HepG2 (cell line): Measurements from ENCODE around the gene POU6F2. TPM values are rescaled to one million over a fixed set of nuclear protein-coding genes. Genes with fewer than 3 reads are reported as not detected.

ENCODE experiments used
- ATAC-seq: fragments of 200-7000 bp; cut with Tn5 transposase; 3 replicates; pipeline ENCODE4 v1.9.1; 2020; ENCODE audit warnings: mild to moderate bottlenecking, moderate library complexity
- BruUV-seq: library from RNA; stranded (reverse); fragments of 400-500 nt; replicated peaks from 2 replicates; lab custom pipeline; 2021; lab: Mats Ljungman, UMichigan
- CTCF ChIA-PET: fragments of 300-600 bp; formaldehyde crosslinking; extraction: SDS; loops from one replicate; lab custom pipeline; 2021; ENCODE audit warnings: low total read pairs, inconsistent platforms, low intra/inter-chr PET ratio; lab: Yijun Ruan, JAX
- POLR2A ChIA-PET: fragments of 350-600 bp; sonication (Branson Sonifier 250); formaldehyde crosslinking; loops from one replicate; lab custom pipeline; 2020; ENCODE audit warnings: antibody characterized with exemption, inconsistent platforms; lab: Yijun Ruan, JAX
- DNase-seq: peaks from one replicate; pipeline ENCODE4 v3.0.0-alpha.2; 2015; ENCODE audit warnings: low spot score
- FAIRE-seq: peaks from 3 replicates; lab custom pipeline; 2011; peaks lifted over from hg19 to GRCh38; lab: Jason Lieb, UNC
- H2AFZ ChIP-seq: one replicate; pipeline ENCODE4 v1.6.1; 2011; ENCODE audit warnings: low read length, inconsistent platforms
- H3K27ac ChIP-seq: fragments of 300-600 bp; 3 replicates; pipeline ENCODE4 v1.8.0; 2011; ENCODE audit warnings: mixed run types, mild to moderate bottlenecking, mixed read lengths, low read length, inconsistent platforms; ENCODE audit not compliant: insufficient read depth; ENCODE audit errors: extremely low read length
- H3K27me3 ChIP-seq, 2 experiments: fragments of 200-600 bp in 1 of 2; 2 replicates in 1 of 2; 3 replicates in 1 of 2; pipeline versions ENCODE4 v1.6.0 to v1.8.0; 2011; ENCODE audit warnings: low read length in 2 of 2, mild to moderate bottlenecking in 2 of 2, moderate library complexity in 2 of 2, inconsistent platforms in 1 of 2; ENCODE audit not compliant: insufficient read depth in 2 of 2, control insufficient read depth in 1 of 2
- H3K36me3 ChIP-seq, 2 experiments: fragments of 200-600 bp in 1 of 2; replicated peaks in 1 of 2; 2 replicates in 1 of 2; 3 replicates in 1 of 2; pipeline versions ENCODE4 v1.5.1 to v1.8.0; 2011; ENCODE audit warnings: low read length in 2 of 2, inconsistent platforms in 1 of 2; ENCODE audit not compliant: insufficient read depth in 2 of 2, control insufficient read depth in 1 of 2
- H3K4me1 ChIP-seq: 2 replicates; pipeline ENCODE4 v1.5.1; 2012; ENCODE audit warnings: low read length, inconsistent platforms; ENCODE audit not compliant: insufficient read depth
- H3K4me2 ChIP-seq: 2 replicates; pipeline ENCODE4 v1.6.0; 2011; ENCODE audit warnings: low read depth, low read length, inconsistent platforms
- H3K4me3 ChIP-seq, 3 experiments: fragments of 200-600 bp in 1 of 3; sonication (generic), shearing (Covaris generic) in 1 of 3; replicated peaks in 1 of 3; 2 replicates each; pipeline ENCODE4 v1.5.1; 2011 to 2016; ENCODE audit warnings: low read length in 3 of 3, inconsistent platforms in 2 of 3, low read depth in 2 of 3, mild to moderate bottlenecking in 2 of 3, control low read depth in 1 of 3, mixed read lengths in 1 of 3; ENCODE audit not compliant: insufficient read depth in 1 of 3
- H3K79me2 ChIP-seq: one replicate; pipeline ENCODE4 v1.6.1; 2011; ENCODE audit warnings: low read length, inconsistent platforms; ENCODE audit not compliant: insufficient read depth
- H3K9ac ChIP-seq: 2 replicates; pipeline ENCODE4 v1.6.0; 2011; ENCODE audit warnings: mild to moderate bottlenecking, low read depth, low read length, inconsistent platforms; ENCODE audit not compliant: insufficient read depth
- H3K9me3 ChIP-seq: 2 replicates; pipeline ENCODE4 v1.5.1; 2012; ENCODE audit warnings: mild to moderate bottlenecking, low read length
- H4K20me1 ChIP-seq: 2 replicates; pipeline ENCODE4 v1.6.0; 2011; ENCODE audit warnings: inconsistent platforms, mild to moderate bottlenecking, low read length, moderate library complexity; ENCODE audit not compliant: insufficient read depth
- BRCA1 ChIP-seq: sonication (generic); formaldehyde crosslinking; IDR thresholded peaks from 2 replicates; pipeline ENCODE4 v1.4.0; 2020; ENCODE audit warnings: missing genetic modification reagents
- CENPBD1 ChIP-seq: sonication (generic); formaldehyde crosslinking; IDR thresholded peaks from 2 replicates; pipeline ENCODE4 v1.8.0; 2022; ENCODE audit warnings: missing genetic modification reagents, low read depth, mild to moderate bottlenecking, borderline replicate concordance
- DR1 ChIP-seq: sonication (generic); formaldehyde crosslinking; IDR thresholded peaks from 2 replicates; pipeline ENCODE4 v1.8.0; 2021; ENCODE audit warnings: mild to moderate bottlenecking, missing genetic modification reagents, inconsistent platforms
- PRDM10 ChIP-seq: sonication (generic); formaldehyde crosslinking; IDR thresholded peaks from 2 replicates; pipeline ENCODE4 v1.4.0; 2020; ENCODE audit warnings: low read depth, missing genetic modification reagents
- PTBP1 ChIP-seq: fragments of 200-400 bp; formaldehyde crosslinking; IDR thresholded peaks from 2 replicates; pipeline ENCODE4 v1.6.1; 2018; ENCODE audit warnings: low read length, low read depth; ENCODE audit not compliant: poor library complexity, severe bottlenecking
- RFX1 ChIP-seq: fragments of 450-650 bp; IDR thresholded peaks from 2 replicates; pipeline ENCODE4 v1.6.1; 2017
- RORA ChIP-seq: sonication (generic); formaldehyde crosslinking; IDR thresholded peaks from 2 replicates; pipeline ENCODE4 v1.5.0; 2020; ENCODE audit warnings: mild to moderate bottlenecking, missing genetic modification reagents, moderate library complexity
- SRSF1 ChIP-seq: fragments of 200-400 bp; formaldehyde crosslinking; optimal IDR thresholded peaks from 2 replicates; pipeline ENCODE3; 2017; ENCODE audit warnings: mild to moderate bottlenecking, low read depth, low read length, moderate library complexity
- SRSF4 ChIP-seq: fragments of 200-400 bp; formaldehyde crosslinking; IDR thresholded peaks from one replicate; pipeline ENCODE4 v1.6.1; 2018; ENCODE audit warnings: mild to moderate bottlenecking, low read depth, low read length, moderate library complexity; ENCODE audit not compliant: poor library complexity, severe bottlenecking
- ZBTB26 ChIP-seq: IDR thresholded peaks from 2 replicates; pipeline ENCODE4 v1.6.1; 2016; ENCODE audit warnings: missing compliant biosample characterization, missing genetic modification reagents, borderline replicate concordance
- ZBTB39 ChIP-seq: sonication (generic); formaldehyde crosslinking; IDR thresholded peaks from 2 replicates; pipeline ENCODE4 v1.5.0; 2020; ENCODE audit warnings: missing genetic modification reagents
- ZFY ChIP-seq: sonication (generic); formaldehyde crosslinking; IDR thresholded peaks from 2 replicates; pipeline ENCODE4 v1.4.0; 2020; ENCODE audit warnings: missing genetic modification reagents
- ZNF33A ChIP-seq: sonication (generic); formaldehyde crosslinking; IDR thresholded peaks from 2 replicates; pipeline ENCODE4 v1.5.1; 2020; ENCODE audit warnings: missing genetic modification reagents, mild to moderate bottlenecking, moderate library complexity, borderline replicate concordance
- ZNF441 ChIP-seq: sonication (generic); formaldehyde crosslinking; IDR thresholded peaks from 2 replicates; pipeline ENCODE4 v1.7.0; 2021; ENCODE audit warnings: missing genetic modification reagents, borderline replicate concordance
- ZNF704 ChIP-seq: sonication (generic); formaldehyde crosslinking; IDR thresholded peaks from 2 replicates; pipeline ENCODE4 v1.8.1; 2023; ENCODE audit warnings: mild to moderate bottlenecking, inconsistent platforms, moderate library complexity, missing genetic modification reagents, borderline replicate concordance
- ZNF839 ChIP-seq: sonication (generic); formaldehyde crosslinking; IDR thresholded peaks from 2 replicates; pipeline ENCODE4 v1.4.0; 2020; ENCODE audit warnings: missing genetic modification reagents, mild to moderate bottlenecking, borderline replicate concordance
- WGBS: methylation state at CpG from one replicate; pipeline ENCODE4 v1.1.6; 2017; ENCODE audit warnings: low lambda C conversion rate; 5-methylcytosine and 5-hydroxymethylcytosine counted together
- in situ Hi-C: cut with HindIII; loops from 2 replicates; pipeline ENCODE4 v1.10.0; 2017; ENCODE audit warnings: low pct_unique_long_range_greater_than_20kb; ENCODE audit not compliant: extremely low pct_ligation_motif_present
- intact Hi-C: fragments of 100-400 bp; cut with micrococcal nuclease; formaldehyde crosslinking; loops from one replicate; pipeline ENCODE4 v1.10.0; 2022; ENCODE audit not compliant: unreplicated experiment
- polyA plus RNA-seq, 8 experiments: library from polyadenylated mRNA; depleted of rRNA in 3 of 8; stranded (reverse) in 7 of 8; unstranded in 1 of 8; fragments of >200 nt; fragmentation: Illumina TruSeq in 4 of 8; extraction: Trizol in 4 of 8; gene quantifications; 2 replicates each; pipeline versions ENCODE4 v1.2.1 to v1.2.3, GENCODE V29; 2011 to 2016; ENCODE audit warnings: low read depth in 4 of 8, missing spikeins in 1 of 8, mixed read lengths in 1 of 8; ENCODE audit not compliant: insufficient read depth in 1 of 8
- total RNA-seq, 5 experiments: library from RNA; depleted of rRNA; stranded (reverse); fragments of >200 nt; fragmentation: Illumina TruSeq; extraction: Trizol; gene quantifications; 2 replicates each; pipeline ENCODE4 v1.2.3, GENCODE V29; 2016; ENCODE audit warnings: low read depth in 1 of 5

The POU6F2 gene
- total and polyA plus RNA-seq, 2 of the 13 experiments (the other 11 are each of a cell fraction or from before 2014, with no cell fraction given): not detected

- Histone ChIP-seq H3K27ac (no peak overlapping the region), H3K4me1 (no peaks in the 10 kb centered on the region), H3K79me2 (no peaks in the 10 kb centered on the region), H3K9ac (no peak overlapping the region), H3K36me3 (no peaks in the 10 kb centered on the region), H3K9me3 (no peaks in the 10 kb centered on the region), H4K20me1 (no peaks in the 10 kb centered on the region), H3K27me3 (no peaks in the 10 kb centered on the region), H2AFZ (no peak overlapping the region), H3K4me3 (no peak overlapping the region), H3K4me2 (no peak overlapping the region)
- DNase-seq (no peak), ATAC-seq (no peak), FAIRE-seq (no peak)
- in situ Hi-C loops (no loop called here), intact Hi-C loops (no loop called here)
- ChIA-PET POLR2A (no interaction called here), CTCF (no interaction called here)
- no TSS peak for BruUV-seq
- 1% methylated on average over 4 of the region's 4 CpGs for WGBS
- TF ChIP-seq ZNF441 (CRISPR knock-in tag): no peak
- no peak for TF ChIP-seq PTBP1
- no peak for TF ChIP-seq ZFY
- no peak for TF ChIP-seq RFX1
- TF ChIP-seq SRSF1: no peak
- no peak for TF ChIP-seq PRDM10
- TF ChIP-seq ZBTB39 (CRISPR knock-in tag): no peak
- no peak for TF ChIP-seq DR1 (CRISPR knock-in tag)
- TF ChIP-seq CENPBD1 (CRISPR knock-in tag): no peak
- no peak for TF ChIP-seq ZNF704
- no peak for TF ChIP-seq RORA
- no peak for TF ChIP-seq SRSF4
- TF ChIP-seq ZNF839 (CRISPR knock-in tag): no peak
- no peak for TF ChIP-seq ZNF33A (CRISPR knock-in tag)
- TF ChIP-seq BRCA1 (CRISPR knock-in tag): no peak
- no peak for TF ChIP-seq ZBTB26 (CRISPR knock-in tag)
Observed at GRCh38 chr7:39360038-39360437, 382.3 kb downstream of the POU6F2 start.
